ENCODE results near the gene TMEM94. TPM values are rescaled to one million over a fixed set of nuclear protein-coding genes. Genes with fewer than 3 reads are reported as not detected.
A peak's percentile ranks its signal among the peaks of the same experiment; 100 is the strongest.
"Not testable (repeated sequence)": the region's sequence is repeated elsewhere in the genome, so short reads cannot be mapped to it uniquely, and the experiment has no call there.

The TMEM94 gene
- total RNA-seq, 1 donor from 2014 or later = 197 TPM

GRCh38 chr17:75428543-75429469 is 27.6 kb upstream of the TMEM94 start:
- Mint-ChIP-seq H3K4me3 (ENCODE audit: low read depth) (no peak overlapping the region), H3K27ac (peak overlapping the region; percentile 97), H3K4me1 (ENCODE audit: low read depth) (peaks cover 35% of the 10 kb centered on the region), H3K9me3 (ENCODE audit: low read depth) (peaks cover 3% of the 10 kb centered on the region), H3K36me3 (ENCODE audit: insufficient read depth) (no peaks in the 10 kb centered on the region), H3K27me3 (no peaks in the 10 kb centered on the region)
- TF ChIP-seq CTCF (IDR thresholded peaks at IDR 0.05; ENCODE audit: unreplicated experiment) = no peak
- no peak for DNase-seq (ENCODE audit: low spot score, unreplicated experiment)

GRCh38 chr17:75430159-75430974 is 26.1 kb upstream of the TMEM94 start:
- H3K36me3 Mint-ChIP-seq (ENCODE audit: insufficient read depth) = no peaks in the 10 kb centered on the region
- peak; percentile 16 for DNase-seq (ENCODE audit: low spot score, unreplicated experiment)
- peak overlapping the region; percentile 94 for H3K27ac Mint-ChIP-seq
- no peak for TF ChIP-seq CTCF (IDR thresholded peaks at IDR 0.05; ENCODE audit: unreplicated experiment)
- H3K27me3 Mint-ChIP-seq = no peaks in the 10 kb centered on the region
- peaks cover 39% of the 10 kb centered on the region for H3K4me1 Mint-ChIP-seq (ENCODE audit: low read depth)
- H3K4me3 Mint-ChIP-seq (ENCODE audit: low read depth) = no peak overlapping the region
- H3K9me3 Mint-ChIP-seq (ENCODE audit: low read depth) = peaks cover 3% of the 10 kb centered on the region

GRCh38 chr17:75433218-75433783 is 23.1 kb upstream of the TMEM94 start:
- no peak for DNase-seq (ENCODE audit: low spot score, unreplicated experiment)
- peak overlapping the region; percentile 75 for H3K27ac Mint-ChIP-seq
- H3K27me3 Mint-ChIP-seq = no peaks in the 10 kb centered on the region
- H3K4me3 Mint-ChIP-seq (ENCODE audit: low read depth) = no peak overlapping the region
- peaks cover 35% of the 10 kb centered on the region for H3K4me1 Mint-ChIP-seq (ENCODE audit: low read depth)
- no peaks in the 10 kb centered on the region for H3K36me3 Mint-ChIP-seq (ENCODE audit: insufficient read depth)
- no peak for TF ChIP-seq CTCF (IDR thresholded peaks at IDR 0.05; ENCODE audit: unreplicated experiment)
- H3K9me3 Mint-ChIP-seq (ENCODE audit: low read depth) = peaks cover 3% of the 10 kb centered on the region

- not testable (repeated sequence) for H3K4me3 Mint-ChIP-seq (ENCODE audit: low read depth); H3K9me3 Mint-ChIP-seq (ENCODE audit: low read depth); H3K36me3 Mint-ChIP-seq (ENCODE audit: insufficient read depth); H3K27ac Mint-ChIP-seq; DNase-seq (ENCODE audit: low spot score, unreplicated experiment); H3K27me3 Mint-ChIP-seq
- peaks cover 24% of the 10 kb centered on the region for H3K4me1 Mint-ChIP-seq (ENCODE audit: low read depth)
Observed at GRCh38 chr17:75434433-75434832, 22.0 kb upstream of the TMEM94 start.

GRCh38 chr17:75437404-75437803 is 19.0 kb upstream of the TMEM94 start:
- H3K9me3 Mint-ChIP-seq (ENCODE audit: low read depth); H3K4me3 Mint-ChIP-seq (ENCODE audit: low read depth); H3K36me3 Mint-ChIP-seq (ENCODE audit: insufficient read depth); H3K27me3 Mint-ChIP-seq; DNase-seq (ENCODE audit: low spot score, unreplicated experiment); H3K27ac Mint-ChIP-seq: not testable (repeated sequence)
- H3K4me1 Mint-ChIP-seq (ENCODE audit: low read depth) = peaks cover 20% of the 10 kb centered on the region

GRCh38 chr17:75439287-75439686 is 17.1 kb upstream of the TMEM94 start:
- no peak for DNase-seq (ENCODE audit: low spot score, unreplicated experiment)

More at GRCh38 chr17:75439287-75439686, 17.1 kb upstream of the TMEM94 start:
- H3K4me1 Mint-ChIP-seq (ENCODE audit: low read depth) = peaks cover 13% of the 10 kb centered on the region
- no peaks in the 10 kb centered on the region for H3K36me3 Mint-ChIP-seq (ENCODE audit: insufficient read depth)
- H3K9me3 Mint-ChIP-seq (ENCODE audit: low read depth) = no peaks in the 10 kb centered on the region
- H3K27me3 Mint-ChIP-seq = no peaks in the 10 kb centered on the region
- no peak overlapping the region for H3K4me3 Mint-ChIP-seq (ENCODE audit: low read depth)
- TF ChIP-seq CTCF (IDR thresholded peaks at IDR 0.05; ENCODE audit: unreplicated experiment) = no peak
- H3K27ac Mint-ChIP-seq = no peak overlapping the region
